ENCODE results near the gene HCK. TPM values are rescaled to one million over a fixed set of nuclear protein-coding genes. Genes with fewer than 3 reads are reported as not detected.

HCK gene
- total RNA-seq: 35.1 TPM
- long read RNA-seq, transcript HCK-207 (13 exons, 2,101 nt): major isoform, 66 of 129 reads
- long read RNA-seq, transcript HCK-203 (13 exons, 1,806 nt): minor isoform, 16 of 129 reads
- long read RNA-seq, partial matches to known transcripts: 19 of 129 reads
- long read RNA-seq, other reads (novel, unspliced or antisense): 25 of 129 reads

- peak; percentile 90 for DNase-seq (ENCODE audit: low spot score)
Measured at GRCh38 chr20:32052090-32052777, at the start of gene HCK. TSS of gene HCK (plus strand) at chr20:32052242.

GRCh38 chr20:32003325-32003724 is 48.7 kb upstream of the HCK start:
- no peak for DNase-seq (ENCODE audit: low spot score)

GRCh38 chr20:32004963-32005362 is 47.1 kb upstream of the HCK start:
- no peak for DNase-seq (ENCODE audit: low spot score)

GRCh38 chr20:32006053-32006452 is 46.0 kb upstream of the HCK start:
- no peak for DNase-seq (ENCODE audit: low spot score)

- no peak for DNase-seq (ENCODE audit: low spot score)
Measured at GRCh38 chr20:32006841-32007786, 44.9 kb upstream of the HCK start.

GRCh38 chr20:32007787-32008616 is 44.0 kb upstream of the HCK start:
- DNase-seq (ENCODE audit: low spot score): no peak

GRCh38 chr20:32009564-32009963 is 42.5 kb upstream of the HCK start:
- no peak for DNase-seq (ENCODE audit: low spot score)

- DNase-seq (ENCODE audit: low spot score): no peak
Measured at GRCh38 chr20:32010101-32010500, 41.9 kb upstream of the HCK start, which contains the start of gene CCM2L. TSS of gene CCM2L (plus strand) at chr20:32010438. CDS start at chr20:32010455, 17 bp downstream.

- no peak for DNase-seq (ENCODE audit: low spot score)
Measured at GRCh38 chr20:32010666-32011065, 41.4 kb upstream of the HCK start.

GRCh38 chr20:32012159-32012688 is 39.8 kb upstream of the HCK start:
- no peak for DNase-seq (ENCODE audit: low spot score)

- DNase-seq (ENCODE audit: low spot score): no peak
Measured at GRCh38 chr20:32013326-32013725, 38.7 kb upstream of the HCK start.

GRCh38 chr20:32017711-32018251 is 34.3 kb upstream of the HCK start:
- DNase-seq (ENCODE audit: low spot score): no peak

- DNase-seq (ENCODE audit: low spot score): no peak
Measured at GRCh38 chr20:32018269-32019155, 33.5 kb upstream of the HCK start.

- no peak for DNase-seq (ENCODE audit: low spot score)
Measured at GRCh38 chr20:32019156-32019510, 32.9 kb upstream of the HCK start.

GRCh38 chr20:32019563-32020463 is 32.2 kb upstream of the HCK start:
- no peak for DNase-seq (ENCODE audit: low spot score)

GRCh38 chr20:32021091-32021490 is 31.0 kb upstream of the HCK start:
- DNase-seq (ENCODE audit: low spot score): no peak

- DNase-seq (ENCODE audit: low spot score): no peak
Measured at GRCh38 chr20:32024683-32025295, 27.3 kb upstream of the HCK start.

GRCh38 chr20:32027643-32028042 is 24.4 kb upstream of the HCK start:
- DNase-seq (ENCODE audit: low spot score): no peak
